ENCODE measurements around the gene SPPL2B.

SPPL2B gene

GRCh38 chr19:2353159-2353886 lies 24.8 kb downstream of the SPPL2B start:
- DNase-seq (ENCODE audit: low read depth, low spot score), result no peak

GRCh38 chr19:2353887-2354592 lies 25.6 kb downstream of the SPPL2B start:
- H3K27ac ChIP-seq, result no peak overlapping the region
- no peak for DNase-seq (ENCODE audit: low read depth, low spot score)

More at GRCh38 chr19:2353159-2353886, 24.8 kb downstream of the SPPL2B start:
- no peak overlapping the region for H3K27ac ChIP-seq

GRCh38 chr19:2354670-2355069 lies 26.2 kb downstream of the SPPL2B start:
- no peak overlapping the region for H3K27ac ChIP-seq
- no peak for DNase-seq (ENCODE audit: low read depth, low spot score)

- no peak for DNase-seq (ENCODE audit: low read depth, low spot score)
- no peak overlapping the region for H3K27ac ChIP-seq
Measured at GRCh38 chr19:2355168-2356035, 26.9 kb downstream of the SPPL2B start.

- no peak for DNase-seq (ENCODE audit: low read depth, low spot score)
- H3K27ac ChIP-seq, result no peak overlapping the region
Measured at GRCh38 chr19:2356036-2356646, 27.7 kb downstream of the SPPL2B start.

- no peak overlapping the region for H3K27ac ChIP-seq
- DNase-seq (ENCODE audit: low read depth, low spot score), result no peak
Measured at GRCh38 chr19:2357279-2358206, 29.1 kb downstream of the SPPL2B start.

GRCh38 chr19:2358548-2359173 lies 30.2 kb downstream of the SPPL2B start:
- DNase-seq (ENCODE audit: low read depth, low spot score), result no peak
- H3K27ac ChIP-seq, result no peak overlapping the region

- DNase-seq (ENCODE audit: low read depth, low spot score), result no peak
Measured at GRCh38 chr19:2359992-2360685, 31.7 kb downstream of the SPPL2B start, which contains the start of gene TMPRSS9. TMPRSS9 (plus strand) TSS chr19:2360265; CDS start chr19:2389786, 29,521 bp downstream.

GRCh38 chr19:2360833-2361232 lies 32.3 kb downstream of the SPPL2B start:
- H3K27ac ChIP-seq, result no peak overlapping the region
- DNase-seq (ENCODE audit: low read depth, low spot score), result no peak

More at GRCh38 chr19:2359992-2360685, 31.7 kb downstream of the SPPL2B start, which contains the start of gene TMPRSS9:
- no peak within 1 kb of the TSS for H3K27ac ChIP-seq

- DNase-seq (ENCODE audit: low read depth, low spot score), result no peak
- H3K27ac ChIP-seq, result no peak overlapping the region
Measured at GRCh38 chr19:2361246-2362045, 33.0 kb downstream of the SPPL2B start.

GRCh38 chr19:2362046-2362969 lies 33.8 kb downstream of the SPPL2B start:
- no peak for DNase-seq (ENCODE audit: low read depth, low spot score)
- no peak overlapping the region for H3K27ac ChIP-seq

GRCh38 chr19:2362970-2363300 lies 34.5 kb downstream of the SPPL2B start:
- H3K27ac ChIP-seq, result no peak overlapping the region
- no peak for DNase-seq (ENCODE audit: low read depth, low spot score)

GRCh38 chr19:2363419-2363818 lies 34.9 kb downstream of the SPPL2B start:
- no peak for DNase-seq (ENCODE audit: low read depth, low spot score)
- H3K27ac ChIP-seq, result no peak overlapping the region

GRCh38 chr19:2365201-2365970 lies 36.9 kb downstream of the SPPL2B start:
- no peak for DNase-seq (ENCODE audit: low read depth, low spot score)
- no peak overlapping the region for H3K27ac ChIP-seq

- no peak overlapping the region for H3K27ac ChIP-seq
- no peak for DNase-seq (ENCODE audit: low read depth, low spot score)
Measured at GRCh38 chr19:2371656-2372055, 43.2 kb downstream of the SPPL2B start.
